GM19240 (cell line): ENCODE data around the gene SLC48A1.
A peak's percentile ranks its signal among the peaks of the same experiment; 100 is the strongest.

ENCODE experiments used
- DNase-seq: peaks from one replicate; pipeline ENCODE4 v3.0.0; 2011; ENCODE audit warnings: low spot score; ENCODE audit not compliant: insufficient read length

SLC48A1 gene

DNA sequence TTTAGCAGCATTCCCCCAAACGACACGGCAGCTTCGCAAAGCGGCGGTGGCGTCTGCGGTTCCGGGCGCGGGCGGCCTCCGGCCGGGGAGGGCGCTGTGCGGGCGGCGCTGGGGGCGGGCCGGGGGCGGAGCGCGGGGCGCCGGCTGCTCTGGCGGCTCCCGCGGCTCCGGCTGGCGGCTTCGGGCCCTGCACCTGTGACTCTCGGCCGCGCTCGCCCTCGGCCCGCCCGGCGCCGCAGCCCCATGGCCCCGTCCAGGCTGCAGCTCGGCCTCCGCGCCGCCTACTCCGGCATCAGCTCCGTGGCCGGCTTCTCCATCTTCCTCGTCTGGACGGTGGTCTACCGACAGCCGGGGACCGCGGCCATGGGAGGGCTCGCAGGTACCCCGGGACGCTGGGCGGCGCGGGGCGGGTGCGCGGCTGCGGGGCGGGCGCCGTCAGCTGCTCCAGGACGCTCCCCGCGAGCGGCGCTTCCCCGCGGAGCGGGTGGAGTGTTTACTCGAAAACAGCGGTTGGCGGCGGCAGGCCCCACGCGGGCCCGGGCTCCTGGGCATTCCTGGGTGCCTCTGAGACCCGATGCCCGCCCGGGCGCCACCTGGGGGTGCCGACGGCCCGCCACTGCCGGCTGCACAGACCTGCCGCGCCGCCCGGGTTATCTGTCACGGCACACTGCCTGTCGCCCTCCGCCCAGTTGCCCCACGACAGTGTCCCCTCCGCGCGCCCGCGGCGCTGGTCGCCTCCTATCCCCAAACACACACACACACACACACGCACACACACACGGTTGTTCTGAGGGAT, at the start of gene SLC48A1:
Gene SLC48A1, plus strand, starts transcription at position 177 of the 796 bp plus-strand sequence. Its CDS starts 67 bp downstream, at position 244.
- peak; percentile 90 for DNase-seq

GRCh38 chr12:47725091-47725772, 47.8 kb upstream of the SLC48A1 start, which contains the start of gene ENDOU:
TSS of gene ENDOU (minus strand) at chr12:47725490. CDS start at chr12:47725413, 77 bp downstream.
- DNase-seq: no peak

- DNase-seq: peak; percentile 65
These were observed 47.1 kb upstream of the SLC48A1 start for GRCh38 chr12:47725893-47726292.

GRCh38 chr12:47729233-47729632, 43.8 kb upstream of the SLC48A1 start:
- no peak for DNase-seq

DNA sequence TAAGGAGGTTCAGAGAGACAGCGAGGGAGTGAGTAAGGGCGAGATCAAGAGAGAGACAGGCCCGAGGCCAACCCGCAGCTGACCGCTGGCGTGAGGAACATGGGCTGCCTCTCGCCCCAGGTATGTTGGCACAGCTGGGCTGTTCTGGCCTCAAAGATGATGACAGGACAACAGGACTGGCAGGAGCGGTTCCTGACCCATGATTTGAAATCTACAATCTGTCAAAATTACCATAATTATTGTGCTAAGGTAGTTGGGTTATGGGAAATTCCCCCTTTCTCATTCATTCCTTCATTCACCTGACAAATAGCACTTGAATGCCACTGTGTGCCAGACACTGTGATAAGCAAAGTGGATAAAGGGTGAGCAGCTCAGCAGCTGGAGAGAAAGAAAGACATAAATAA, 42.7 kb upstream of the SLC48A1 start:
- DNase-seq: no peak

DNA sequence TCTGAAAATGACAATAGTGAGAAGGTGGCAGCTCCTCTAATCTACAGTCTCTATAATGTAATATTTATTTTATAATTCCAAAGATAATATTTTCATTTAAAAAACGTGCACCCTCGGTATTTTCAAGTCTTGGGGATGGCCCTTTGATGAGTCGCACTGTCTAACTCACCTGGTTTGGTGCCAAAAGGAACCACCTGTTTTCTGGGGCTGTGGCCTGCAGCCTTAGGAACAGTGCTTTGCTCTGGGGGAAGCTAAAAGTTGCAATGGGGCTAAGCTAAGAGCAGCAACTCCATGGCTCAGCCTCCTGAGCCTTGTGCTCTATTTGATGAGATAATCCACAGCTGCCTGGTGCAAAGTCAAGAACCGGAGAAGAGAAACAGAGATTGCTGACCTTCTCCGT, 41.3 kb upstream of the SLC48A1 start:
- DNase-seq: no peak

DNA sequence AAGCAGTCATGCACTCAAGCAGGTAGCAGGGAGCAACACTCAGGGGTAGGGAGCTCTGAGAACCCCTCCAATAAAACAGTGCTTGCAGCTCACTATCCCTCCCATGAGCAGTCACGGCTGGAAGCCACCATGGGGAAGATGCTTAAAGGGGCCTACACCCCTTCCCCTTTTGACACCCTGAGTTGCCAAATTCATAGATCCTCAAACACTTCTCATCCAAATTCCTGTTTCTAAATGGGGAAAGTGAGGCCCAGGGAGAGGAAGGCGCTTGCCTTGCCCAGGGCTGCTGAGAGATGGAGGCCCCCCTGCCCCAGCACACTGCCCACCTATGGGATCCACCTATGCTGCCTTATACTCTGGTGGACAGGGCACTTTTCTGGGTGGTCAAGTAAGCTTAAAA, 40.5 kb upstream of the SLC48A1 start:
- DNase-seq: no peak

- DNase-seq: no peak
These were observed 39.9 kb upstream of the SLC48A1 start for GRCh38 chr12:47733142-47733541.

DNA sequence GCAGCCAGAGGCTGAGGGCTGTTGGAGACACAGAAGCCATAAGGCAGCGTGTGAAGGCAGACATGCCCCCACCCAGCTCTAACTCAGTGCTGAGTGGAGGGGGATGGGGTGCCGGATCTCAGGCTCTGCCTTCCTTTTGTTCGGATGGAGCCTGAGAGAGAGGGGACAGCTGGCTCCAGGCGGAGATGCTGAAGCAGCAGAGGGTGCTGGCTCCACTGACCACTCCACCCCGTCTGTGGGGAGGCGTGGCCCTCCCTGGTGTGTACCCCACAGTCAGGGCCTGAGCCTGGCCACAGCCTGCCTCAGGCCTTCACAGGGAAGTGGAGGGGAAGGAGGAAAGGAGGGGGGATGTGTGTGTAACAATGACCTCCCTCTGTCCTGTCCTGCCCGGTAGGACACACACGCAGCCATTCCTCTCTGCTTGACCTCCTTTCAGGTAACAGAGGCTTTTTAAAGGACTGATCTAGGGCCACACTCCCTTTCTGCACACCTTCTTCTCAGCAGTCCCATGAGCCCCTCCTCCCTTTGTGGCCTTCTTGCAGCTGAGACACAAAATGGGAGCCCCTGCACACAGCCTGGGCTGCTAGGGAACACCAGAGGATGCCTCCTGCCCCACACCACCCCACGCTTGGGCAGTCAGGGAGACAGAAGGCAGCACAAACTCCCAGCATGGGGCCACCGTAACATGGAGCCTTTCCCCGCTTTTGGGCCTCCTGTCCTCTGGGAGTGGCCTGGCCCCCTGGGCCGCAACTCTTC, 38.1 kb upstream of the SLC48A1 start:
- DNase-seq: no peak

DNA sequence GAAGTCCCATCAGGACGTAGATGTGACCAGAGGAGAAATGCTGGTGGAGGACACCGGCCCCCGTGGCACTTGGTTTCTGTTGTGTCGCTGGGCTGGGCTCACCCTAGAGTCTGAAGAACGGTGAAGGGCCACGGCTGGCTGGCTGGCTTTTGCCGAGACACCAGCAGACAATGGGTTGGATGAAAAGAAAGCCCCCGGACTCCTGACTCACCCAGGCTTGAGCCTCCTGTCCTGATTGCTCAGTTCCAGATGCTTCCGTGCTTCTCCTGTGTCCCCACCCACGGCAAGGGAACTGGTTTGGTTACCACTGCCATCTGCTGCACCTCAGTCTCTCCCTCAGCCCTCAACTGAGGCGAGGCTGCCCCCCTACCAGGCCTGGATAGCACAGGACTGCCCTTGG, 37.4 kb upstream of the SLC48A1 start:
- DNase-seq: no peak

DNA sequence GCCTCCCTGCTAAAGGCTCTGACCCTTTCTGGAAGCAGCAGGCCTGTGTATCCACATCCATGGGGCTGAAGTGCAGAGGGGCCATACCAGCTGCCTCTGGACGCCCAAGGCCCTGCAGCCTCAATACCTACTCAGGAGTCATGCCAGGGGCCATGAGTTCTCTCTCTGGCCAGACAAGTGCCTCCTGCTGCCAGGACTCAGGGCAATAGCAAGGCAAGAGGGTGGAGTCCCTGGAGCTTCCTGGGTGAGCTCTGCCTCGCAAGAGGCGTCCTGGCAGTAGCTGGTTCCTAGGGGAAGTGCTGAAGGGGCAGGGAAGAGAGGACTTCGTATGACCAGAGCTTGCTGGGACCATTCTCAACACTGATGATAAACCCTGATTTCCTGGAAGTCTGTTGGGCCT, 36.8 kb upstream of the SLC48A1 start:
- no peak for DNase-seq

- no peak for DNase-seq
These were observed 36.0 kb upstream of the SLC48A1 start for GRCh38 chr12:47736877-47737676.

- no peak for DNase-seq
These were observed 35.0 kb upstream of the SLC48A1 start for GRCh38 chr12:47737936-47738594.

DNA sequence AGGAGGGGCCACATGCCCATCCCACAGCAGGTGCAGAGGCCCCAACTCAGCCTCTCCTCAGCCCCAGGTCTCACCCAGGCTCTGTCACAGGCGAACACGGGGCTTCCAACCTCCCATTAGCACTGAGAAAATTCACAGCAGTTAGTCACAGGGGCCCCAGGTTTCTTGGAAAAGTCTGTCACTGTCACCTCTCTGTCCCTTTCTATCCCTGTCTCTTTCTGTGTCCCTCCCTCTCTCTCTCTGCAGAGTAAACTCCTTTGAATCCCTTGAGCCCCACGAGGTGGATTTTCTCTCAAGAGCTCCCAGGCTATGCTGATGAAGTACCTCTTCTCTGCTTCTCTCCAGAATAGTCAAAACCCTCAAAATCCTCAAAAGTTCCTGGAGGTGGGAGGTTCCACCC, 33.7 kb upstream of the SLC48A1 start:
- DNase-seq: no peak

DNA sequence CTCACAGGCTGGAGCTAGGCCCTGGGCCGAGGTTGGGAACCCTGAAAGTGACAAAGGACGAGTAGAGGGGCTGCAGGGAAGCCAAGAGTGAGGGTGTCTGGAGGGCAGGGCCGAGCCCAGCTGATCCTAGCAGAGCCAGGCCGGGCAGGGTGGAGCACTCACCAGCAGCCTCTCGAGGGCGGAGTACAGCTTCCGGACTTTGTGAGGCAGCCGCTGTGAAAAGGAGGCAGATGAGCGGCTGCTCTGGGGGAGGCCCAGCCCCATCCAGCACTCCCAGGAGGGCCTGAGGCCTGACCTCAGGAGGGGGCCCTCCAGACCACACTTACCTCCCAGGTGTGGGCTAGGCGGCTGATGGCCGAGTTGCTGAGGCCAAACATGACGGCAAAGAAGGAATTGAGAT, 33.1 kb upstream of the SLC48A1 start:
- DNase-seq: no peak

GRCh38 chr12:47740606-47741339, 32.3 kb upstream of the SLC48A1 start:
- no peak for DNase-seq

- DNase-seq: no peak
These were observed 31.7 kb upstream of the SLC48A1 start for GRCh38 chr12:47741340-47741703.

DNA sequence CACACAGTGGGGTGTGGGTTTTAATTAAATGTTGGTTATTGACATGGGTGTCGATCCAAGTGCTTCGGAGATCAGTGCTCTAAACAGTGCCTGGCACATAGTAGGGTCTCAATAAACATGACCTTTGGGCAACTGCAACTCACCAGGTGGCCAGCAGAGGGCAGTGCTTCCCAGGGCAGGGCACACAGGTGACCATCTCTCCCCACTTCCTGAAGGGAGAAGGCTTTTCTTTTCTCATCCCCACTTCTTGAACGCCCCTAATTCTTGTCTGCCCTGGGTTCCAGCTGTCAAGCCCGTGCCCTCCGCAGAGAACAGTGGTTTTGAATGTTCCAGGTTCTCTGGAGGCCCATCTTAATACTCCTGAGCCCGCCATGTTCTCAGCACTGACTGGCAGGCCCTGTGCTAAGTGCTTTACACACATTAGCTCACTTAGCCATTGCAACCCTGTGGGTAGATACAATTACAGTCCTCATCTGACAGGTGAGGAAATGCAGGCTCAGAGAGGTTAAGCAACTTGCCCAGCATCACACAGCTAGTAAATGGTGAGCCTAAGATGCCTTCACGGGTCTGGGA, 30.7 kb upstream of the SLC48A1 start:
- no peak for DNase-seq

DNA sequence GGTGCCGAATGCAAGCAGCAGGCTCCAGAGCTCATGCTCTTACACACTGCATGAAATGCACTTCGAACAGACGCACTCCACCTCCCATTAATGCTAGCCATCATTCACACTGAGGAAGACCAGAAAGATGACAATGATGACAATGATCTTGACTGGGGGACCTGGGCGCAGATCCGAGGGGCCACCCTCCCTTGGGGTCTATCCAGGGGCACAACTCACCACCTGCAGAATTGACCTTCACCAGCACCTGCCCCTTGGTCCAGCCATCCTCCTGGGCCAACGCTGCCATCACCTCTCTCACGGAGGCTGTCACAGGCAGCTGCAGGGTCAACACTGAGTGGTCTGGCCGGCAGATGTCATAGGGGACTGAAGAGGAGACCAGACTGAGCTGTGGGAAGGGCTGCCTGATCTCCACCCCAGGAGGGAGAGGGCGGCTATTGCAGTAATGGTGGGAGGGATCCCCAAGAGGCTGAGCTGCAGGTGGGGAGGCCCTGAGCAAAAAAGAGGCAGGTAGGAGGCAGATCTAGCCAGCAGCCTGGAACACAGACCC, 29.7 kb upstream of the SLC48A1 start:
- DNase-seq: no peak
